Measurements from ENCODE around the gene MED19. TPM values are rescaled to one million over a fixed set of nuclear protein-coding genes. Genes with fewer than 3 reads are reported as not detected.
A peak's percentile ranks its signal among the peaks of the same experiment; 100 is the strongest.
"Not testable (repeated sequence)": the region's sequence is repeated elsewhere in the genome, so short reads cannot be mapped to it uniquely, and the experiment has no call there.

MED19 gene
- total RNA-seq, result 1 to 10 TPM; 8.4 to 8.7 TPM
- long read RNA-seq, partial matches to known transcripts, result 0 of 3 reads
- long read RNA-seq, other reads (novel, unspliced or antisense), result 1 of 3 reads

GRCh38 chr11:57711414-57712255 is at the start of gene MED19:
TSS of gene MED19 (minus strand) at chr11:57712215. CDS start at chr11:57712179, 36 bp downstream.
- intact Hi-C loops (cut with DNase I), result no loop called here
- peak; percentile 64 to 76 for ATAC-seq
- peak; percentile 74 for DNase-seq

DNA sequence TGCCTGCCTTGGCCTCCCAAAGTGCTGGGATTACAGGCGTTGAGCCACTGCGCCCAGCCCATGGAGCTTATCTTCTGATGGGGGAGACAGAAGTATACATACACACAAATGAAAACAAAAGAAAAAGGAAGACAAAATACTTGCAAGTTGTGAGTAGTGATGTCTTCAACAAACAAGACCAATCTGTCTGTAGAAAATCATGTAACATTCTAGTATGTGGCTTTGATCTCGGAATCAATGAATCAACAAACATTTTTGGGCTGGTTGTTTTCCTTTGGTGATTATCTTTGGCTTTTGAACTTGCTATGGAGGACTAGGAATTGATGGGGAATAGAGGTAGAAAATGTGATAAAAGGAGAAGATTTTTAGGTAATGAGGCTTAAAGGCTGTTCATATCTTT is 46.2 kb upstream of the MED19 start:
- ATAC-seq, result no peak
- intact Hi-C loops (cut with DNase I), result no loop called here
- no peak for DNase-seq

- ATAC-seq (no peak), DNase-seq (no peak)
- intact Hi-C loops (cut with DNase I), result no loop called here
These were observed 40.9 kb upstream of the MED19 start for GRCh38 chr11:57752954-57753353.

DNA sequence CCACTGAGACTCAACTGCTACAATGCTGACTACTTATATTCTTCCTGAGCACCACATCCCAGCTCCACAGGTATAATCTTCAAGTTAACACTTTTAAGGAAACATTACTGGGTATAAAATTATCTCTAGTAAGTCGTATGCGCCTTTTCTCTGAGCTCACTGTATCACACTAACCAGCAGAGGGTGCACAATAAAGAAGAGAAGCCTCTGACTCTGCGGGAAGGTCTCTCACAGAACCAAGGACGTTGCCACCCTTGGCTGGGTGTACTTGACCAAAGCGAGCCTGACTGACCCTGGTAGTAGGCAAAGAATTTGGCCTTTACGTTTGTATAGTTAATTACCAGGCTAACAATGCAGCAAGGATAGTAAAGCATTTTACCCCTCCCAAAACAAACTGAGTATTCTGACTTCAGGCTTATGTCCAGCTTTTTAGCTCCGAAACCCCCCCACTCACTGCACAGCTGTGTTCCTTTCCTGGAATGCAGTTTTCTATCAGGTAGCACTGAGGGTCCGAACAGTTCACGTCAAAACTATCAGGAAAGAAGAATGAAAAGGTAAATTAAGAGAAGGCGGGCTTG is 39.8 kb upstream of the MED19 start, which contains the start of gene BTBD18:
Gene BTBD18, minus strand, starts transcription at position 144 of the 578 bp plus-strand sequence. CDS start 631 bp downstream, outside the sequence.
- ATAC-seq (peak; percentile 82 to 83), DNase-seq (peak; percentile 39)
- intact Hi-C loops (cut with DNase I), result loop anchor here in 1 of 2 donors (2.0 kb wide), 1 partner anchor 49 kb away; no protein-coding TSS in a partner anchor

GRCh38 chr11:57751176-57751575 is 39.2 kb upstream of the MED19 start:
- DNase-seq (no peak), ATAC-seq (no peak)
- intact Hi-C loops (cut with DNase I), result loop anchor here in 1 of 2 donors (2.0 kb wide), 1 partner anchor 50 kb away; no protein-coding TSS in a partner anchor

DNA sequence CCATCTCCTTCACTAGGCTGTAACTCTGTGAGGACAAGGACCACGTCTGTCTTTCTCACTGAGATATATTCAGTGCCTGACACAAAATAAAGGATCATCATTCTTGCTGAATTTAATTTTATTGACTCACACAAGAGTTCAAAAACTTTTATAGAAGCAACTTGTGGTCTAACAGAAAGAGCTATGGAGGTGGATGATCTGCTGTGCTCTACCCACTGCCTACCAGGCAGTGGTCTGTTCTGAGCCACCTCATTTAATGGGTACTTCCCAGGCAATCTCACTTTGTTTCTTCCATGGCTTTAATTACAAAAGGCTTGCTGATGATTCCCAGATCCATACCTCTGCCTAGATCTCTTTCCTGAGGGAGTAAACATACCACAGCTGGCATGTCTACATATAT is 34.9 kb upstream of the MED19 start:
- intact Hi-C loops (cut with DNase I), result loop anchor here in 1 of 2 donors (10.0 kb wide), 1 partner anchor 48 kb away; no protein-coding TSS in a partner anchor

GRCh38 chr11:57745206-57745605 is 33.2 kb upstream of the MED19 start:
- ATAC-seq, result no peak
- no peak for DNase-seq
- intact Hi-C loops (cut with DNase I), result loop anchor here in 1 of 2 donors (10.0 kb wide), 1 partner anchor 50 kb away; no protein-coding TSS in a partner anchor

More for the DNA sequence above, 34.9 kb upstream of the MED19 start:
- no peak for DNase-seq
- no peak for ATAC-seq

GRCh38 chr11:57744357-57744756 is 32.3 kb upstream of the MED19 start:
- ATAC-seq (no peak), DNase-seq (no peak)
- intact Hi-C loops (cut with DNase I), result loop anchor here in 1 of 2 donors (10.0 kb wide), 1 partner anchor 50 kb away; no protein-coding TSS in a partner anchor

- ATAC-seq, result no peak
- intact Hi-C loops (cut with DNase I), result loop anchor here in 1 of 2 donors (10.0 kb wide), 1 partner anchor 53 kb away; no protein-coding TSS in a partner anchor
- DNase-seq, result no peak
These were observed 30.1 kb upstream of the MED19 start for GRCh38 chr11:57742087-57742452.

DNA sequence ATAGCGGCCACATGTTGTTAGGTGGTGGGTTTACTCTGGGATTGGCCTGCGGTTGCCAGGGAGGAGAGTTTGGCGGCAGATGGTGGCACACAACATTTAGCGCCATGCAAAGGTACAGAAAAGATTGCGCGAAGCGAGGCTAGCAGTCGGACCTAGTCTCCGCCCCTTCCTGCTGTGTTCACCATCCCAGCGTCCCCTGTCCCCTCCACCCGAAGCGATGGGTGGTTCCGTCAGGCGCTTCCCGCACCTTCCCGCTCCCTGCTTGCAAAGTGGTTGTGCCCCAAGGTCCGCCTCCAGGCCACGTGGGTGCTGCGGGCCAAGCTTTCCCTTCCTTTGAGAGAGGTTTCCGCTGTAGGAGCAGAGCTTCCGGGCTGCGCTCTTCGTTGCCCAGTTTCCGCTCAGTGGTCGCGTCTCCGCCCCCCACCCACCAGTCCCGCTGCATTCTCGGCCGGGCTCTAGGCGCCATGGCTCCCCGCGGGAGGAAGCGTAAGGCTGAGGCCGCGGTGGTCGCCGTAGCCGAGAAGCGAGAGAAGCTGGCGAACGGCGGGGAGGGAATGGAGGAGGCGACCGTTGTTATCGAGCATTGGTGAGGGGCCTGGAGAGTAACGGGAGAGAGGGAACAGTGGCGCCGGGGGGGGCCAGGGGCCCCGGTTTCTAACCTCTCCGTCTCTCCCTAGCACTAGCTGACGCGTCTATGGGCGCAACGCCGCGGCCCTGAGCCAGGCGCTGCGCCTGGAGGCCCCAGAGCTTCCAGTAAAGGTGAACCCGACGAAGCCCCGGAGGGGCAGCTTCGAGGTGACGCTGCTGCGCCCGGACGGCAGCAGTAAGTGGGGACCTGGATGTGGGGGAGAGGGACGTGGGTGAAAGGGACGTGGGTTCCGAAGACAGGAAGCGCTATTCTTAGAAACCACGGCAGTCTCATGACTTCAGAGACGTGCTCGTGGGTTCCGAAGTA is 29.4 kb upstream of the MED19 start, which contains the start of gene SELENOH:
Gene SELENOH, plus strand, starts transcription at position 360 of the 955 bp plus-strand sequence. Its CDS starts 105 bp downstream, at position 465.
- DNase-seq (peak; percentile 97), ATAC-seq (peak; percentile 98)
- intact Hi-C loops (cut with DNase I), result loop anchor here in 1 of 2 donors (10.0 kb wide), 1 partner anchor 53 kb away; no protein-coding TSS in a partner anchor

DNA sequence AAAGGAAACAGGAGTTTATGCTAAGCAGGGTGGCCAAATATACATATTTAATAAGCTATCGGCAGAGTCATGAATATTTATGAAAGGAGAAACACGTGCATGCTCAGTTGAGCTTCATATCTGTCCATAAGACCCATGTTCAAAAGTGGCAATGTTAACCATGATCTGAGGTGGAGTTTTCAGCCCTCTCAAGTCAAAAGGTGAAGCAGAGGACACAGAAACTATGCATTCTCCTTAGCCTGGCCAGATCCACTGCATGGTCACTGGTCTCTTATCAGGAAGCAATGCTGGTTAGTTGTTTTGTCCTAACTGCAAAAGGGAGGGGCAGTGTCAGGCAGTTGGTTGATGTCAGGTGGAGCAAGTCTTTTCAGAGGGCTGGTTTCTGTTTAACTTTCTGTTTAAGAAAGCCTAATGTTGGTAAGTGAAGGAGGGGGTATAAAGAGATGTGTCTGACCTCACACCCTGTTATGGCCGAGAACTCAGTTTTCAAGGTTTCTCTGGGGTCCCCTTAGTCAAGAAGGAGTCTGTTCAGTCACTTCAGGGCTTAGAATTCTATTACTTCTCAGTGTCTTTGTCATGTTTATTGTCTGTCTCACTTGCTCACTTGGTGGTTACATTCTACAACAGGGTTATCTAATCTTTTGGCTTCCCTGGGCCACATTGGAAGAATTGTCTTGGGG is 23.7 kb upstream of the MED19 start:
- peak; percentile 36 to 40 for ATAC-seq
- DNase-seq, result no peak
- intact Hi-C loops (cut with DNase I), result no loop called here

DNA sequence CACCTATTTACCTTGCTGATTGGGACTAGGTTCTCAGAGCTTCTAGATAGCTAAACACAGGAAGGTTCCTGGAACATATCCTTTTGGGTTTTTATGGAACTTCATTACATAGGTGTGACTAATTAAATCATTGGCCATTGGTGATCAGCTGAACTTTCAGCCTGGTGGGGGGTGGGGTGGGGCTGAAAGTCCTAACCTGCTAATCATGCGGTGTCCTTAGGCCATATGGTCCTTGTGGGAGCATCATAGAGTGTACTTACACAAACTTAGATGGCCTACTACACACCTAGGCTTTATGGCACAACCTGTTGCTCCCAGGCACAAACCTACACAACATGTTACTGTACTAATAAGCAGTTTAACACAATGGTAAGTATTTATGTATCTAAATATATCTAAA is 20.6 kb upstream of the MED19 start:
- DNase-seq, result no peak
- ATAC-seq, result no peak
- intact Hi-C loops (cut with DNase I), result no loop called here

DNA sequence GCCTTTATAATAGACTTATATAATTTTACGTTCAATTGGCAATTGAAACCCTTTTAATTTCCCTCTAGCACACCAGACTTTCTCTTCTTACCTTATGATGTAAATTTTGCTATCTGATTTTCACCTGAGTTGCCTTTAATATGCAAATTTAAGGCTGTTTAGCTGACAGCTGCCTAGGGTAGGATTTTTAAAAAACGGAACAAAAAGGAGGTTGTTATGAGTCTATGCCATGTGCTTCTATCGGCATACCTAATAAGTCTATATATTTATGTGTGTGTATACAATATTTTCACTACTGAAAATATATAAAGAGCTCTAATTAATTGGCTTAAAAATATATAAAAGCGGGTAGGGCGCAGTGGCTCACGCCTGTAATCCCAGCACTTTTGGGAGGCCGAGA is 17.5 kb upstream of the MED19 start:
- intact Hi-C loops (cut with DNase I), result no loop called here
- DNase-seq, result no peak
- ATAC-seq, result no peak

GRCh38 chr11:57728829-57729228 is 16.8 kb upstream of the MED19 start:
- no peak for ATAC-seq
- intact Hi-C loops (cut with DNase I), result no loop called here
- DNase-seq, result no peak

DNA sequence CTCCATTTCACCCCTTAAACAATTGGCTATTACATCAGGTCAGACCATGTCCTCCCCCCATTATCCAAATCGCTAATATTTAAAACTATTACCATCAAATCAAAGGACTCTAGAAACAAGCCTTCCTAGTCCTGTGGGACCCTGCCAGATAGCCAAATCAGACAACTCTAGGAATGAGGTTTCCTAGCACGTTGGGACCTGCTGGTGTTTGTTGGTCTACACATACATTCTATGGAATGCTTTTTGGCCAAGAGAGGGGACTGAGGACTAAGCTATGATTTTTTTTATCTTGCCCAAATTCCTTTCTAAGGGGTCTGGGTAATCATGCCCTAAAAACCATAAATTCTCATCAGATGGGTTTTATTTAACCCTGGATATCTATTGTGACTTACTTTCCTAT is 15.2 kb upstream of the MED19 start:
- intact Hi-C loops (cut with DNase I), result no loop called here
- DNase-seq, result no peak
- no peak for ATAC-seq

- ATAC-seq; intact Hi-C loops (cut with DNase I); DNase-seq: not testable (repeated sequence)
These were observed 4.7 kb upstream of the MED19 start for GRCh38 chr11:57716726-57717125.

DNA sequence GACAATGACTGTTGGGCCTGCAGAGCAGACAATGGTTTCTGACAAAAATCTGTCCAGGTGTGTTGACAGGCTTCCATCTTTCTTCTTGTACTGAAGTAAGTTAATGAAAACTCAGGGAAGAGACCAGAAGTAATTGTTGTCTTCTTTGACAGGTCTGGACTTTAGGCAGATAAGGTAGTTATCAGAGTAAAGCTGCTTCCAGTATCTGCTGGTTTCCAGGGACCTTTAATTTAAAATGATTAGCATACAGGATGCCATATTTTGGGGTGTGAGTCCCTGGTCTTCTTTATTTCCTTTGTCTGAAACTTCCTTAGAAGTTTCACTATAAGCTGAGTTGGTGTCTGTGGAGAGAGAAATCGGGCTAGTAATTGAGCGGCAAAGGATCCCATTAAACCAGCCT is 1.8 kb upstream of the MED19 start:
- ATAC-seq (no peak), DNase-seq (no peak)
- intact Hi-C loops (cut with DNase I), result no loop called here

All from left cardiac atrium (tissue), 4 donors.